GM03348 (cell line): ENCODE measurements around the gene S100A10.

Experiments
- DNase-seq: peaks from one replicate; pipeline ENCODE4 v3.0.0; 2012; ENCODE audit warnings: low spot score

The S100A10 gene

GRCh38 chr1:151993734-151994496 lies at the start of gene S100A10:
Gene S100A10, minus strand, starts transcription at chr1:151993859. Its CDS starts 7,629 bp downstream, at chr1:151986230.
- DNase-seq = peak; percentile 85

- no peak for DNase-seq
These were observed 48.4 kb upstream of the S100A10 start for GRCh38 chr1:152042030-152042429.

GRCh38 chr1:152039886-152040285 lies 46.2 kb upstream of the S100A10 start:
- DNase-seq = no peak

GRCh38 chr1:152039461-152039860 lies 45.8 kb upstream of the S100A10 start:
- DNase-seq = no peak

GRCh38 chr1:152038871-152039270 lies 45.2 kb upstream of the S100A10 start:
- DNase-seq = no peak

GRCh38 chr1:152036267-152037216 lies 42.9 kb upstream of the S100A10 start, which contains the start of gene S100A11:
Gene S100A11, minus strand, starts transcription at chr1:152037004. Its CDS starts 89 bp downstream, at chr1:152036915.
- DNase-seq = peak; percentile 96

- peak; percentile 47 for DNase-seq
These were observed 42.0 kb upstream of the S100A10 start for GRCh38 chr1:152035539-152036266.

GRCh38 chr1:152034654-152035538 lies 41.2 kb upstream of the S100A10 start:
- DNase-seq = peak; percentile 75

- DNase-seq = no peak
These were observed 40.6 kb upstream of the S100A10 start for GRCh38 chr1:152034324-152034653.

GRCh38 chr1:152029929-152030211 lies 36.2 kb upstream of the S100A10 start:
- DNase-seq = no peak

GRCh38 chr1:152029144-152029928 lies 35.7 kb upstream of the S100A10 start:
- DNase-seq = peak; percentile 24

- DNase-seq = peak; percentile 20
These were observed 33.2 kb upstream of the S100A10 start for GRCh38 chr1:152026895-152027294.

GRCh38 chr1:152024223-152024622 lies 30.6 kb upstream of the S100A10 start:
- DNase-seq = no peak

GRCh38 chr1:152023221-152023620 lies 29.6 kb upstream of the S100A10 start:
- no peak for DNase-seq

GRCh38 chr1:152022474-152022873 lies 28.8 kb upstream of the S100A10 start:
- DNase-seq = no peak

- no peak for DNase-seq
These were observed 27.9 kb upstream of the S100A10 start for GRCh38 chr1:152021569-152021968.

GRCh38 chr1:152020849-152021248 lies 27.2 kb upstream of the S100A10 start:
- no peak for DNase-seq

GRCh38 chr1:152018537-152018936 lies 24.9 kb upstream of the S100A10 start:
- no peak for DNase-seq

GRCh38 chr1:152015766-152016165 lies 22.1 kb upstream of the S100A10 start:
- DNase-seq = no peak

- DNase-seq = no peak
These were observed 21.3 kb upstream of the S100A10 start for GRCh38 chr1:152014943-152015342.
